NCI-H1694 treated with DMSO at 0.1 percent for 48 hours (cell line): ENCODE measurements around the gene PRKCE.
A peak's percentile ranks its signal among the peaks of the same experiment; 100 is the strongest.
"Not testable (repeated sequence)": the region's sequence is repeated elsewhere in the genome, so short reads cannot be mapped to it uniquely, and the experiment has no call there.

Source experiments
- DNase-seq: peaks from one replicate; lab custom pipeline; 2025; lab: John Stamatoyannopoulos, UW

PRKCE gene

GRCh38 chr2:45837812-45838341 lies 186.4 kb downstream of the PRKCE start:
- DNase-seq: no peak

GRCh38 chr2:45839508-45840251 lies 188.2 kb downstream of the PRKCE start:
- peak; percentile 90 for DNase-seq

GRCh38 chr2:45840481-45840880 lies 189.0 kb downstream of the PRKCE start:
- DNase-seq: no peak

GRCh38 chr2:45841752-45842407 lies 190.4 kb downstream of the PRKCE start:
- peak; percentile 49 for DNase-seq

GRCh38 chr2:45843136-45843535 lies 191.7 kb downstream of the PRKCE start:
- DNase-seq: no peak

GRCh38 chr2:45844796-45845457 lies 193.5 kb downstream of the PRKCE start:
- DNase-seq: no peak

GRCh38 chr2:45845566-45845965 lies 194.1 kb downstream of the PRKCE start:
- DNase-seq: no peak

GRCh38 chr2:45849491-45850283 lies 198.2 kb downstream of the PRKCE start:
- no peak for DNase-seq

- no peak for DNase-seq
These were observed 199.1 kb downstream of the PRKCE start for GRCh38 chr2:45850558-45850957.

- no peak for DNase-seq
These were observed 199.6 kb downstream of the PRKCE start for GRCh38 chr2:45851111-45851510.

- no peak for DNase-seq
These were observed 200.3 kb downstream of the PRKCE start for GRCh38 chr2:45851576-45852304.

GRCh38 chr2:45852450-45853150 lies 201.1 kb downstream of the PRKCE start:
- DNase-seq: no peak

- DNase-seq: no peak
These were observed 203.9 kb downstream of the PRKCE start for GRCh38 chr2:45855374-45855773.

GRCh38 chr2:45856391-45857274 lies 205.2 kb downstream of the PRKCE start:
- no peak for DNase-seq

GRCh38 chr2:45857275-45857609 lies 205.8 kb downstream of the PRKCE start:
- DNase-seq: no peak

- no peak for DNase-seq
These were observed 206.5 kb downstream of the PRKCE start for GRCh38 chr2:45857867-45858520.

GRCh38 chr2:45858872-45859271 lies 207.4 kb downstream of the PRKCE start:
- not testable (repeated sequence) for DNase-seq

GRCh38 chr2:45859682-45860081 lies 208.2 kb downstream of the PRKCE start:
- DNase-seq: no peak
